ENCODE data around the gene PRPF38B.
"Not testable (repeated sequence)": the region's sequence is repeated elsewhere in the genome, so short reads cannot be mapped to it uniquely, and the experiment has no call there.

Gene PRPF38B

DNA sequence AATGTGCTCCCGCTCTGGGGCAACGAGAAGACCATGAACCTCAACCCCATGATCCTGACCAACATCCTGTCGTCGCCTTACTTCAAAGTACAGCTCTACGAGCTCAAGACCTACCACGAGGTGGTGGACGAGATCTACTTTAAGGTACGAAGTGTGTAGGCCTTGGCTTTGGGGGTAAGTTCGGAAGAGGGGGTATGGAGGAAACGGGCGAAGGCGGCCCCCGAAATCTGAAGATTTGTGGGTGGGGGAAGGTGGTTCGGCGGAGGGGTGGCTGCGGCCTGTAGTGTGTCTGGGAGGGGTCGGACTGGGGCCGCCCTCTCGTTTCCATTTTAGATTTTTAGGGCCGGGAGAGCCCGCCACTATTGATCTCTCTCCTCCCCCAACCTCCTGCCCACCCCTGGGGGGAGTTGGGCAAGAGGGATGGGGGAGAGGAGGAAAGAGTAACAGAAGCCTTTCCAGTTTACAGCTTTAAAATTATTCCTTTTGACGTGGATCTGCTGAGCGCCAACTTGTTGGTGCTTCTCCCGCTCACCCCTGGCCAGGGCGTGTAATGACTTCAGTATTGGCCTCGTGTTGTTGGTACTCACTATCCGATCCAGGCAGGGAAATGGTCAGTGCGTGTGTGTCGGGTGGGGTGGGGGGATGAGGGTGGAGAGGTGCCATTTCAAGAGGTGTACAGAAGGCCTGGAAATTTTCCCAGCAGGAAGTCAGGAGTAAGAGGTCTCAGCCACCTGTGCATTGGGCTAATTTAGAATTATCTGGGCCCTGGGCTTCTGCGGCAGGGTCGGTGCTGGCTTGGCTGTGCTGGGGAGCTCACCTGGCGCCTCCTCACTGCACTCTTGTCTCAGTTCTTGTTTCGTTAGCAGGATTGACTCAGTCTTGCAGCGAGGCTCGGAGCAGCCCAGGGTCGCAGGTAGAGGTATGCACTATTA is 880 bp downstream of the PRPF38B start:
- Histone ChIP-seq H3K36me3 (replicated peaks) (peaks cover 32% of the 10 kb centered on the region), H3K4me3 (peak overlapping the region; percentile 92), H3K9me3 (no peaks in the 10 kb centered on the region), H3K4me1 (peaks cover 19% of the 10 kb centered on the region), H3K27me3 (ENCODE audit: low read depth) (no peaks in the 10 kb centered on the region)
- peak; percentile 47 to 60 for DNase-seq (ENCODE audit: low spot score in 2 of 2)
- in situ Hi-C loops (cut with MboI; ENCODE audit: low sequenced_read_pairs): no loop called here

DNA sequence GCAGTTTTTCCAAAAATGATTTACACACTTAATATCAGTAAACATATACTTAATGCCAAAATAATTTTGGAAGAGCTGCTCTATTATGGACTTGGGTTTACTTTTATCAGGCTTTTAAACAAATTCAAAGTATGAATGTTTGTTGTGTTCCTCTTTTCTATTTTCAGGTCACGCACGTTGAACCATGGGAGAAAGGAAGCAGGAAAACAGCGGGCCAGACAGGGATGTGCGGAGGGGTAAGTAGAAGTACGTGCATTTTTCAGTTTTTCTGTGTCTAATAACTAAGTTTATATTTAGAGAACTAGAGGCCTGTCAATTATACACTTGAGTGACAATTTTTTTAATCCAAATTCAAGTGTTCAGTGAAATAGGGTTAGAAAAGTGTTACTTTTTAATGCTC is 3.4 kb downstream of the PRPF38B start:
- H3K36me3 ChIP-seq (replicated peaks): peaks cover 56% of the 10 kb centered on the region
- in situ Hi-C loops (cut with MboI; ENCODE audit: low sequenced_read_pairs): no loop called here
- DNase-seq (ENCODE audit: low spot score in 2 of 2): no peak
- H3K4me1 ChIP-seq: peaks cover 19% of the 10 kb centered on the region
- no peaks in the 10 kb centered on the region for H3K27me3 ChIP-seq (ENCODE audit: low read depth)
- no peaks in the 10 kb centered on the region for H3K9me3 ChIP-seq
- peak overlapping the region; percentile 92; the same call in 1 of the 2 replicates for H3K4me3 ChIP-seq

DNA sequence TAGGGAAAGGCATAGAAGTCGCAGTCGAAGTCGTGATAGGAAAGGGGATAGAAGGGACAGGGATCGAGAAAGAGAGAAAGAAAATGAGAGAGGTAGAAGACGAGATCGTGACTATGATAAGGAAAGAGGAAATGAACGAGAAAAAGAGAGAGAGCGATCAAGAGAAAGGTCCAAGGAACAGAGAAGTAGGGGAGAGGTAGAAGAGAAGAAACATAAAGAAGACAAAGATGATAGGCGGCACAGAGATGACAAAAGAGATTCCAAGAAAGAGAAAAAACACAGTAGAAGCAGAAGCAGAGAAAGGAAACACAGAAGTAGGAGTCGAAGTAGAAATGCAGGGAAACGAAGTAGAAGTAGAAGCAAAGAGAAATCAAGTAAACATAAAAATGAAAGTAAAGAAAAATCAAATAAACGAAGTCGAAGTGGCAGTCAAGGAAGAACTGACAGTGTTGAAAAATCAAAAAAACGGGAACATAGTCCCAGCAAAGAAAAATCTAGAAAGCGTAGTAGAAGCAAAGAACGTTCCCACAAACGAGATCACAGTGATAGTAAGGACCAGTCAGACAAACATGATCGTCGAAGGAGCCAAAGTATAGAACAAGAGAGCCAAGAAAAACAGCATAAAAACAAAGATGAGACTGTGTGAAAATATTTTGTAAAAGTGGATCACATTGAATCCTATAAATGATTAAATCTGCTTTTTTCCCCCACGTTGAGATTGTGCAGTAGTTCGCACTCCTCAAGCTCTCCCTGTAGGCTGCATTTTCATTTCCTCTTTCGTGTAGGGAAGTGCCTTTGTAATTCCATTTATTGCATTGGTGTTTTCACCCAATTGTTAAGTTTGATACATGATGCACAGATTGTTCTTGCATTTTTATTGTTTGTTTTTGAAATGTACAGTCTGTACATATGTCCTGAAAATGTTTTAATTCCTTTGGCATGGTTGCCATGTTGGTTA is 7.5 kb downstream of the PRPF38B start:
- no peaks in the 10 kb centered on the region for H3K27me3 ChIP-seq (ENCODE audit: low read depth)
- in situ Hi-C loops (cut with MboI; ENCODE audit: low sequenced_read_pairs): no loop called here
- H3K4me1 ChIP-seq: peaks cover 7% of the 10 kb centered on the region
- no peak for DNase-seq (ENCODE audit: low spot score in 2 of 2)
- no peaks in the 10 kb centered on the region for H3K9me3 ChIP-seq
- H3K4me3 ChIP-seq: no peak overlapping the region
- peaks cover 62% of the 10 kb centered on the region for H3K36me3 ChIP-seq (replicated peaks)

DNA sequence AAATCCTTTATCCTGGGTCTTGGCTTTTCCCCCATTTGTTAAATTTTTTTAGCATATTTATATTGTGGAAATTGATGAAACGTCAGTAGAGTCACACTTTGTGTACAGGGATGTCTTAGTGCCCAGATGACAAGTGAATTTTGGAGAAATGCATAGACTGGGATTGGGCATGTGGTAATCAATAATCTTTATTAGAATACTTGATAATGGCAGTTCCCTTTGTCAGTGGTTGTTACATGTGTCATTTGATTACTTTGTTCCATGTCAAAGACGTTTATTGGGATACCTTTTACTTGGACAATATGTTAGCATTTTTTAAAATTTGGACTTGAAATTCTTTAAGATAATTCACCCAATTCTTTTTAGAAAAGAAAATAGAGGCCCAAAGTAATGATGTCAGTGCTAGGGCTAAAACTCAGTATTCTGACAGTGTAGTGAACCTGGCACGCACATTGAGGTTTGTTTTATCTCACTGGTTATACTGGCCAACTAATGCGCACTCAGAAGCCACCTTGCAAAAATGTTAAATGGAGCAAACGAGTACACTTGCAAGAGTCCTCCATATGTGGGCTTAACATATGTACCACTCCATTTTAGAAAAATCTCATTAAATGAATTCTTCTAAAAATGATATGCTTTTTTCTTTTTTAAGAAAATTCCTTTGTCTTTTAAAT is 9.2 kb downstream of the PRPF38B start:
- H3K9me3 ChIP-seq: no peaks in the 10 kb centered on the region
- no peaks in the 10 kb centered on the region for H3K27me3 ChIP-seq (ENCODE audit: low read depth)
- no peak for DNase-seq (ENCODE audit: low spot score in 2 of 2)
- H3K36me3 ChIP-seq (replicated peaks): peaks cover 46% of the 10 kb centered on the region
- in situ Hi-C loops (cut with MboI; ENCODE audit: low sequenced_read_pairs): no loop called here
- no peak overlapping the region for H3K4me3 ChIP-seq
- no peaks in the 10 kb centered on the region for H3K4me1 ChIP-seq

DNA sequence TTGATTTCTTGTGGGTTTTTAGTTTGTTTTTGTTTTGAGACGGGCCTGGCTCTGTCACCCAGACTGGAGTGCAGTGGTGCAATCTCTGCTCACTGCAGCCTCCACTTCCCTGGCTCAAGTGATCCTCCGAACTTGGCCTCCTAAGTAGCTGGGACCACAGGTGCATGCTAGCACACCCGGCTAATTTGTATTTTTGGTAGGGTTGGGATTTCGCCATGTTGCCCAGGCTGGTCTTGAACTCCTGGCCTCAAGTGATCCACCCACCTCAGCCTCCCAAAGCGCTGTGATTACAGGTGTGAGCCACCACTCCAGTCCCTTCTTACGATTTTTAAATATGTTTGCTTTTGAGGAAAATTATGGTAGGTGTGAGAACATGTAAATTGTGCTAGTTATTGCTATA is 10.0 kb downstream of the PRPF38B start:
- H3K27me3 ChIP-seq (ENCODE audit: low read depth); H3K4me3 ChIP-seq; H3K4me1 ChIP-seq; H3K9me3 ChIP-seq; in situ Hi-C loops (cut with MboI; ENCODE audit: low sequenced_read_pairs); DNase-seq (ENCODE audit: low spot score in 2 of 2): not testable (repeated sequence)
- H3K36me3 ChIP-seq (replicated peaks): peaks cover 38% of the 10 kb centered on the region

- H3K9me3 ChIP-seq: no peaks in the 10 kb centered on the region
- DNase-seq (ENCODE audit: low spot score in 2 of 2): no peak
- in situ Hi-C loops (cut with MboI; ENCODE audit: low sequenced_read_pairs): no loop called here
Observed at GRCh38 chr1:108703939-108704338, 11.8 kb downstream of the PRPF38B start.

DNA sequence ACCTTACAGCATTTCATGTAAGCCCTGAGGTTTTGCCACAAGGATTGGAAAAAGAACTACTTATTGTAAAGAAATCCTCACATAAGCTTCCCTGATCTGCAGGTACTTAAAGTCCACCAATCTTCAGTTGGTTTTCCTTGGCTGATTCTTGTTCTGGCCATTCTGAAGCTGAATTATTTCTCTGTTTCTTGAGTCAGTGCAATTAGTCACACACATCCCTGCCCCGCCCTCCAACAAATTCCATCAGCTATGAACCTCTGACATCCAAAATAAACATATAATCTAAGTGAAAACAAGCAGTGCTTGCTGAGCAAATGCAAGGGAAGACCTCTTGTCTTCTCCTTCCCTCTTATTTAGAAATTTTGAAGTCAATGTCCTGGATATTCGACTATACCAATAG is 12.4 kb downstream of the PRPF38B start:
- Histone ChIP-seq H3K9me3 (no peaks in the 10 kb centered on the region), H3K27me3 (ENCODE audit: low read depth) (no peaks in the 10 kb centered on the region), H3K4me3 (no peak overlapping the region), H3K36me3 (replicated peaks) (peaks cover 15% of the 10 kb centered on the region), H3K4me1 (no peaks in the 10 kb centered on the region)
- in situ Hi-C loops (cut with MboI; ENCODE audit: low sequenced_read_pairs): no loop called here
- DNase-seq (ENCODE audit: low spot score in 2 of 2): no peak

More at GRCh38 chr1:108703939-108704338, 11.8 kb downstream of the PRPF38B start:
- Histone ChIP-seq H3K27me3 (ENCODE audit: low read depth) (no peaks in the 10 kb centered on the region), H3K36me3 (replicated peaks) (peaks cover 21% of the 10 kb centered on the region), H3K4me3 (no peak overlapping the region), H3K4me1 (no peaks in the 10 kb centered on the region)

GRCh38 chr1:108706643-108707042 is 14.5 kb downstream of the PRPF38B start:
- peaks cover 1% of the 10 kb centered on the region; the same call in 1 of the 2 replicates for H3K27me3 ChIP-seq (ENCODE audit: low read depth)
- no peaks in the 10 kb centered on the region; the same call in 1 of the 2 replicates for H3K36me3 ChIP-seq (replicated peaks)
- no peaks in the 10 kb centered on the region for H3K9me3 ChIP-seq
- in situ Hi-C loops (cut with MboI; ENCODE audit: low sequenced_read_pairs): no loop called here
- no peak for DNase-seq (ENCODE audit: low spot score in 2 of 2)
- H3K4me1 ChIP-seq: no peaks in the 10 kb centered on the region
- no peak overlapping the region for H3K4me3 ChIP-seq

- H3K36me3 ChIP-seq (replicated peaks): no peaks in the 10 kb centered on the region
- no peaks in the 10 kb centered on the region for H3K9me3 ChIP-seq
- no peak overlapping the region for H3K4me3 ChIP-seq
- DNase-seq (ENCODE audit: low spot score in 2 of 2): peak in 1 of 2 experiments; percentile 50
- H3K4me1 ChIP-seq: no peaks in the 10 kb centered on the region
- in situ Hi-C loops (cut with MboI; ENCODE audit: low sequenced_read_pairs): no loop called here
- peaks cover 10% of the 10 kb centered on the region for H3K27me3 ChIP-seq (ENCODE audit: low read depth)
Observed at GRCh38 chr1:108708691-108709660, 16.9 kb downstream of the PRPF38B start.

DNA sequence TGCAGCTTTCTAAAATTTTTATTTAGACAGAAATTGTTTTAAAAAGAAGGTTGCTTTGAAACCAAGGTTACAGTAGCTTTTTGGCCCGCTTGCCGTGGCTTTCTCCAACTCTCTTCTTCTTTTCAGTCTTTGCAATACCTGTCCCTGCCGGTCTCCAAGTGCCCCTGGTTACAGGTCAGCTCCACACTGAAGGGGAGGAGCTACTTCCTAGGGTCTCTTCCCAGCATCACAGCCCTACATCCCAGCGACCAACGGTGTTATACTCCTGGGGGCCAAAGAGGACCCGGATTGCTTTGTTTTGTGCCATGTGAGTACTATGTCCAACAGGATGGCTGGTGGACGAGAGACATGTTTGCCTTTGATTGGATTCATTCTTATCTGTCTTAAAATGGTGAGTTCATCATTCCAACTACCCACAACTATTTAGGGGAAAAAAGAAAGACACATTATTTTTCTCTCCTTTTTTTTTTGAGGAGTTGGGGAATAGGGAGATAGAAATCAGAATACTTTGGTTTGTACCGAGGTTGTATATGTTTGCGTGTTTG is 20.6 kb downstream of the PRPF38B start, which contains the start of gene FNDC7:
Gene FNDC7, plus strand, starts transcription at position 303 of the 545 bp plus-strand sequence. Its CDS starts 26 bp downstream, at position 329.
- in situ Hi-C loops (cut with MboI; ENCODE audit: low sequenced_read_pairs): no loop called here

DNA sequence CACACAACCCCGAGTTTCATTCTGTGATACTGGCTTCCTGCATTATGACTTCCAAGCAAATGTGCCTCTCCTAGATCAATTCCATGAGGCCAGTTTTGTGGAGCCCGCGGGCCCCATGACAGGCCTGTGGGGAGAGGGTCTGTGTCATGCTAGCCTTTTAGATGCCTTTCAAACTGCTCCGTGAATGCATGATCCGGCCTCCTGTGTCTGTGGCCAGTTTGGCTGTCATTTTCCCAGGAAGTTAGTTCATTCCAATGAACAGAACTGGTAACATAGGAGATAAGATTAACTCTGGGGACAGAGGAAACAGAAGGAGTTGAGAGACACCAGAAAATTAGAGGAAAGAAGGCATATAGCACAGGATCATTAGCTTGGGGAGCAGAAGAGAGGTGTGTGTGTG is 23.8 kb downstream of the PRPF38B start:
- Histone ChIP-seq H3K27me3 (ENCODE audit: low read depth) (peaks cover 17% of the 10 kb centered on the region), H3K9me3 (no peaks in the 10 kb centered on the region), H3K36me3 (replicated peaks) (no peaks in the 10 kb centered on the region), H3K4me1 (no peaks in the 10 kb centered on the region), H3K4me3 (no peak overlapping the region)
- in situ Hi-C loops (cut with MboI; ENCODE audit: low sequenced_read_pairs): no loop called here
- DNase-seq (ENCODE audit: low spot score in 2 of 2): no peak

More for the DNA sequence above, 20.6 kb downstream of the PRPF38B start, which contains the start of gene FNDC7:
- Histone ChIP-seq H3K4me3 (no peak within 1 kb of the TSS), H3K4me1 (no peaks in the 10 kb centered on the region), H3K27me3 (ENCODE audit: low read depth) (peaks cover 17% of the 10 kb centered on the region), H3K9me3 (no peaks in the 10 kb centered on the region), H3K36me3 (replicated peaks) (no peaks in the 10 kb centered on the region)
- DNase-seq (ENCODE audit: low spot score in 2 of 2): no peak

Data from HAP-1 (cell line).